ENCODE measurements around the gene WDR83.
A peak's percentile ranks its signal among the peaks of the same experiment; 100 is the strongest.

WDR83 gene

DNA sequence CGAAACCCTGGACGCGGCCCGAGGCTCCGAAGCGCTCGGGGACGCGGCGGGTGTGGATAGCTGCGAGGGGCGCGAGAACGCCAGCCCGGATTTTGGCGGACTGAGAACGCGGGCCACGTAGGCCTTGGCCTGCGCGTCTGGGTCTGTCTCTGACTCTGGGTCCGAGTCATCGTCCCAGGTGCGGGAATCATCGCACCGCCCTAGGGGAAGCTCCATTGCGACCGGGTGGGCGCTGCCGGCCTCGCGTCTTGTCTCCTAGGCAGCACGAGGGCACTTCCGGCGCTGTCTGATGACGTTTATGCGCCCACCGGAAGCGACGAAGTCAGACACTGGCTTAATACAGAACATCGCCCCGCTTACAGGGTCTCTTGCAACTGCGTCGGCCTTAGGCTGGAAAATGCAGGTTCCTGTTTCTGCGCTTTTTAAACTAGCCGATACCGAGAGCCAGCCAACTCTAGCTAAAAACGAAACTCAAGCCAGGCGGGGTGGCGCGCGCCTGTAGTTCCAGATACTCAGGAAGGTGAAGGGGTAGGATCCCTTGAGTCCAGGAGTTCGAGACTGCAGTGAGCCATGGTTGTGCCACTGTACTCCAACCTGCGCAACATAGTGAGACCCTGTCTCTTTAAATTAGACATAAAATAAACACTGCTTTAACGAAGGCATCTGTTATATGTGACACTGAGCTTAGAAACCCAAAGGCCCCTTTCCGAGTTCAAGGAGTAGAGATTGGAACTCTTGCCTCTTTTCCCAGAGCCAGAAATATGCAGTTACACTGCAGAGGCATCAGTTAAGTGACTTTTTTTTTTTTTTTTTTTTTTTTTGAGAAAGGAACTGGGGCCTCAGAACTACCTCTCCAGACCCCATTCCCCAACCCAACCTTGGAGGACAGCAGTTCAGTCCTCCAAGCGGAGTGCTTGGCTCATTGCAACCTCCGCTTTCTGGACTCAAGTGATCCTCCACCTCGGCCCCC, 30.0 kb downstream of the WDR83 start, which contains the start of gene FBXW9:
Gene FBXW9, minus strand, starts transcription at position 266 of the 970 bp plus-strand sequence. Its CDS starts 50 bp downstream, at position 216.
- CTCF ChIA-PET = interaction anchor here (0.5 to 1.9 kb wide), 6 partner anchors 11 to 99 kb away, joined by 3 to 4 read pairs (median 4); no protein-coding TSS in a partner anchor
- POLR2A ChIA-PET = interaction anchor here (0.7 to 2.7 kb wide), 12 partner anchors 10 to 194 kb away, joined by 3 to 19 read pairs (median 4); partner anchors contain the start of genes DHPS, GCDH, GET3 and MAN2B1
- TF ChIP-seq ZNF521 (tag by site-specific recombination; IDR thresholded peaks at IDR 0.05) (no peak), ZNF23 (tag by site-specific recombination; IDR thresholded peaks at IDR 0.05; ENCODE audit: borderline replicate concordance) (no peak), ZNF785 (tag by site-specific recombination; IDR thresholded peaks at IDR 0.05) (no peak), ZBTB21 (tag by site-specific recombination; IDR thresholded peaks at IDR 0.05) (peak; percentile 89), ZNF132 (tag by site-specific recombination; IDR thresholded peaks at IDR 0.05; ENCODE audit: borderline replicate concordance) (no peak), SP3 (tag by site-specific recombination; IDR thresholded peaks at IDR 0.05) (peak; percentile 55; the same call in 1 of the 2 replicates), TCF7L2 (IDR thresholded peaks at IDR 0.05; ENCODE audit: borderline replicate concordance, low read depth, low read length) (no peak), GLI4 (tag by site-specific recombination; IDR thresholded peaks at IDR 0.05) (no peak), ZNF394 (tag by site-specific recombination; IDR thresholded peaks at IDR 0.05; ENCODE audit: borderline replicate concordance) (peak; percentile 54; the same call in 1 of the 2 replicates), ZNF473 (tag by site-specific recombination; IDR thresholded peaks at IDR 0.05) (no peak), ZNF335 (tag by site-specific recombination; conservative IDR thresholded peaks at IDR 0.05) (peak; percentile 57), ZNF324 (tag by site-specific recombination; IDR thresholded peaks at IDR 0.05) (no peak), SP2 (tag by site-specific recombination; IDR thresholded peaks at IDR 0.05) (peak; percentile 84), ZNF121 (tag by site-specific recombination; IDR thresholded peaks at IDR 0.05) (no peak), ZSCAN23 (tag by site-specific recombination; IDR thresholded peaks at IDR 0.05) (no peak), ZNF169 (tag by site-specific recombination; IDR thresholded peaks at IDR 0.05) (no peak), ZNF184 (tag by site-specific recombination; IDR thresholded peaks at IDR 0.05) (no peak), HOXC10 (CRISPR knock-in tag; IDR thresholded peaks at IDR 0.05) (no peak), ZNF426 (tag by site-specific recombination; IDR thresholded peaks at IDR 0.05) (no peak), ZFP37 (tag by site-specific recombination; IDR thresholded peaks at IDR 0.05) (peak; percentile 68), ZBTB7A (tag by site-specific recombination; IDR thresholded peaks at IDR 0.05; ENCODE audit: low read depth) (peak; percentile 84), YY1 (tag by site-specific recombination; IDR thresholded peaks at IDR 0.05) (peak; percentile 65; the same call in 1 of the 2 replicates), KLF1 (tag by site-specific recombination; IDR thresholded peaks at IDR 0.05) (0 out of 2 replicates have a peak, but pooled peaks have one; percentile 11), ZNF747 (tag by site-specific recombination; IDR thresholded peaks at IDR 0.05) (no peak), ZNF211 (tag by site-specific recombination; IDR thresholded peaks at IDR 0.05; ENCODE audit: low read depth) (no peak), MZF1 (tag by site-specific recombination; IDR thresholded peaks at IDR 0.05; ENCODE audit: borderline replicate concordance) (no peak), KLF7 (tag by site-specific recombination; IDR thresholded peaks at IDR 0.05; ENCODE audit: borderline replicate concordance) (peak; percentile 69; the same call in 1 of the 2 replicates), ZFHX2 (tag by site-specific recombination; conservative IDR thresholded peaks at IDR 0.05) (peak; percentile 41; the same call in 1 of the 2 replicates), ZNF596 (tag by site-specific recombination; IDR thresholded peaks at IDR 0.05) (no peak), ZNF777 (tag by site-specific recombination; IDR thresholded peaks at IDR 0.05; ENCODE audit: borderline replicate concordance) (no peak)
- TF ChIP-seq, protein P1, sequence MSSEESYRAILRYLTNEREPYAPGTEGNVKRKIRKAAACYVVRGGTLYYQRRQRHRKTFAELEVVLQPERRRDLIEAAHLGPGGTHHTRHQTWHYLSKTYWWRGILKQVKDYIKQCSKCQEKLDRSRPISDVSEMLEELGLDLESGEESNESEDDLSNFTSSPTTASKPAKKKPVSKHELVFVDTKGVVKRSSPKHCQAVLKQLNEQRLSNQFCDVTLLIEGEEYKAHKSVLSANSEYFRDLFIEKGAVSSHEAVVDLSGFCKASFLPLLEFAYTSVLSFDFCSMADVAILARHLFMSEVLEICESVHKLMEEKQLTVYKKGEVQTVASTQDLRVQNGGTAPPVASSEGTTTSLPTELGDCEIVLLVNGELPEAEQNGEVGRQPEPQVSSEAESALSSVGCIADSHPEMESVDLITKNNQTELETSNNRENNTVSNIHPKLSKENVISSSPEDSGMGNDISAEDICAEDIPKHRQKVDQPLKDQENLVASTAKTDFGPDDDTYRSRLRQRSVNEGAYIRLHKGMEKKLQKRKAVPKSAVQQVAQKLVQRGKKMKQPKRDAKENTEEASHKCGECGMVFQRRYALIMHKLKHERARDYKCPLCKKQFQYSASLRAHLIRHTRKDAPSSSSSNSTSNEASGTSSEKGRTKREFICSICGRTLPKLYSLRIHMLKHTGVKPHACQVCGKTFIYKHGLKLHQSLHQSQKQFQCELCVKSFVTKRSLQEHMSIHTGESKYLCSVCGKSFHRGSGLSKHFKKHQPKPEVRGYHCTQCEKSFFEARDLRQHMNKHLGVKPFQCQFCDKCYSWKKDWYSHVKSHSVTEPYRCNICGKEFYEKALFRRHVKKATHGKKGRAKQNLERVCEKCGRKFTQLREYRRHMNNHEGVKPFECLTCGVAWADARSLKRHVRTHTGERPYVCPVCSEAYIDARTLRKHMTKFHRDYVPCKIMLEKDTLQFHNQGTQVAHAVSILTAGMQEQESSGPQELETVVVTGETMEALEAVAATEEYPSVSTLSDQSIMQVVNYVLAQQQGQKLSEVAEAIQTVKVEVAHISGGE (tag by site-specific recombination; conservative IDR thresholded peaks at IDR 0.05; ENCODE audit: low read depth) = peak; percentile 88
- TF ChIP-seq, protein P2, sequence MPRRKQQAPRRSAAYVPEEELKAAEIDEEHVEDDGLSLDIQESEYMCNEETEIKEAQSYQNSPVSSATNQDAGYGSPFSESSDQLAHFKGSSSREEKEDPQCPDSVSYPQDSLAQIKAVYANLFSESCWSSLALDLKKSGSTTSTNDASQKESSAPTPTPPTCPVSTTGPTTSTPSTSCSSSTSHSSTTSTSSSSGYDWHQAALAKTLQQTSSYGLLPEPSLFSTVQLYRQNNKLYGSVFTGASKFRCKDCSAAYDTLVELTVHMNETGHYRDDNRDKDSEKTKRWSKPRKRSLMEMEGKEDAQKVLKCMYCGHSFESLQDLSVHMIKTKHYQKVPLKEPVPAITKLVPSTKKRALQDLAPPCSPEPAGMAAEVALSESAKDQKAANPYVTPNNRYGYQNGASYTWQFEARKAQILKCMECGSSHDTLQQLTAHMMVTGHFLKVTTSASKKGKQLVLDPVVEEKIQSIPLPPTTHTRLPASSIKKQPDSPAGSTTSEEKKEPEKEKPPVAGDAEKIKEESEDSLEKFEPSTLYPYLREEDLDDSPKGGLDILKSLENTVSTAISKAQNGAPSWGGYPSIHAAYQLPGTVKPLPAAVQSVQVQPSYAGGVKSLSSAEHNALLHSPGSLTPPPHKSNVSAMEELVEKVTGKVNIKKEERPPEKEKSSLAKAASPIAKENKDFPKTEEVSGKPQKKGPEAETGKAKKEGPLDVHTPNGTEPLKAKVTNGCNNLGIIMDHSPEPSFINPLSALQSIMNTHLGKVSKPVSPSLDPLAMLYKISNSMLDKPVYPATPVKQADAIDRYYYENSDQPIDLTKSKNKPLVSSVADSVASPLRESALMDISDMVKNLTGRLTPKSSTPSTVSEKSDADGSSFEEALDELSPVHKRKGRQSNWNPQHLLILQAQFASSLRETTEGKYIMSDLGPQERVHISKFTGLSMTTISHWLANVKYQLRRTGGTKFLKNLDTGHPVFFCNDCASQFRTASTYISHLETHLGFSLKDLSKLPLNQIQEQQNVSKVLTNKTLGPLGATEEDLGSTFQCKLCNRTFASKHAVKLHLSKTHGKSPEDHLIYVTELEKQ (tag by site-specific recombination; IDR thresholded peaks at IDR 0.05; ENCODE audit: borderline replicate concordance) = no peak

More for the DNA sequence above, 30.0 kb downstream of the WDR83 start, which contains the start of gene FBXW9:
- H3K27ac ChIP-seq (ENCODE audit: extremely low read depth, low read depth, low read length) = peak within 1 kb of the TSS; percentile 79
- peak within 1 kb of the TSS; percentile 84 for H3K4me3 ChIP-seq (ENCODE audit: low read depth, low read length)
- H3K4me1 ChIP-seq (ENCODE audit: control insufficient read depth, insufficient read depth, low read length) = no peaks in the 10 kb centered on the region
- H3K9me3 ChIP-seq (ENCODE audit: control insufficient read depth, insufficient read depth, low read depth, low read length) = no peaks in the 10 kb centered on the region
- peaks cover 16 to 48% of the 10 kb centered on the region in 2 experiments for H3K36me3 ChIP-seq (ENCODE audit: control insufficient read depth in 2 of 2, insufficient read depth in 1 of 2, low read length in 2 of 2)

Data from HEK293 (cell line).